PC-9 (cell line): ENCODE results near the gene ITGAX.

ENCODE experiments used
- CTCF ChIP-seq: fragments of 200-600 bp; sonication (generic); conservative IDR thresholded peaks from 2 replicates; pipeline ENCODE4 v1.6.1; 2017; ENCODE audit warnings: mixed run types, antibody characterized with exemption, mild to moderate bottlenecking, moderate library complexity
- EZH2 ChIP-seq: fragments of 200-600 bp; sonication (generic); IDR thresholded peaks from 2 replicates; pipeline ENCODE4 v1.8.0; 2017; ENCODE audit warnings: antibody characterized with exemption, low read depth

GRCh38 chr16:31413381-31413780 lies 58.4 kb downstream of the ITGAX start:
- no peak for TF ChIP-seq EZH2
- no peak for TF ChIP-seq CTCF
